BE2C (cell line): ENCODE results near the gene TSR3.

Experiments
- DNase-seq: peaks from one replicate; pipeline ENCODE4 v3.0.0-alpha.2; 2020
- H3K27me3 ChIP-seq: fragments of 250-450 bp; sonication (Bioruptor Pico); 2 replicates; pipeline ENCODE4 v1.5.1; 2020; ENCODE audit warnings: mild to moderate bottlenecking
- H3K36me3 ChIP-seq: fragments of 250-450 bp; sonication (Bioruptor Pico); 2 replicates; pipeline ENCODE4 v1.5.1; 2020; ENCODE audit warnings: mild to moderate bottlenecking
- H3K4me1 ChIP-seq: fragments of 250-450 bp; sonication (Bioruptor Pico); 2 replicates; pipeline ENCODE4 v1.5.1; 2020
- H3K4me3 ChIP-seq: 2 replicates; pipeline ENCODE4 v1.5.1; 2011; ENCODE audit warnings: low read depth, low read length
- H3K9me3 ChIP-seq: fragments of 250-450 bp; sonication (Bioruptor Pico); 2 replicates; pipeline ENCODE4 v1.5.1; 2020
- CTCF ChIP-seq: IDR thresholded peaks from 2 replicates; pipeline ENCODE4 v1.5.1; 2012; ENCODE audit warnings: mild to moderate bottlenecking, low read depth, low read length

The TSR3 gene

GRCh38 chr16:1375298-1375640 lies 23.6 kb upstream of the TSR3 start:
- DNase-seq: no peak
- TF ChIP-seq CTCF: no peak
- no peak overlapping the region for H3K4me3 ChIP-seq
- H3K4me1 ChIP-seq: peaks cover 5% of the 10 kb centered on the region; the same call in 1 of the 2 replicates
- peaks cover 10% of the 10 kb centered on the region for H3K36me3 ChIP-seq
- H3K27me3 ChIP-seq: no peaks in the 10 kb centered on the region
- H3K9me3 ChIP-seq: no peaks in the 10 kb centered on the region

- peaks cover 5% of the 10 kb centered on the region; the same call in 1 of the 2 replicates for H3K4me1 ChIP-seq
- no peak overlapping the region for H3K4me3 ChIP-seq
- no peaks in the 10 kb centered on the region for H3K27me3 ChIP-seq
- H3K9me3 ChIP-seq: no peaks in the 10 kb centered on the region
- peaks cover 16% of the 10 kb centered on the region for H3K36me3 ChIP-seq
- DNase-seq: no peak
- TF ChIP-seq CTCF: no peak
Observed at GRCh38 chr16:1374418-1375297, 23.0 kb upstream of the TSR3 start.

- DNase-seq: no peak
- Histone ChIP-seq H3K9me3 (no peaks in the 10 kb centered on the region), H3K4me3 (no peak overlapping the region), H3K4me1 (no peaks in the 10 kb centered on the region), H3K27me3 (no peaks in the 10 kb centered on the region), H3K36me3 (peaks cover 23% of the 10 kb centered on the region)
- TF ChIP-seq CTCF: no peak
Observed at GRCh38 chr16:1372292-1372950, 20.7 kb upstream of the TSR3 start.

- H3K36me3 ChIP-seq: peaks cover 26% of the 10 kb centered on the region
- no peak overlapping the region for H3K4me3 ChIP-seq
Observed at GRCh38 chr16:1371054-1371978, 19.6 kb upstream of the TSR3 start.

GRCh38 chr16:1367486-1368174 lies 16.0 kb upstream of the TSR3 start:
- Histone ChIP-seq H3K36me3 (peaks cover 55% of the 10 kb centered on the region), H3K4me1 (no peaks in the 10 kb centered on the region), H3K9me3 (no peaks in the 10 kb centered on the region), H3K27me3 (no peaks in the 10 kb centered on the region), H3K4me3 (no peak overlapping the region)
- TF ChIP-seq CTCF: no peak
- no peak for DNase-seq

More at GRCh38 chr16:1371054-1371978, 19.6 kb upstream of the TSR3 start:
- H3K4me1 ChIP-seq: no peaks in the 10 kb centered on the region
- no peaks in the 10 kb centered on the region for H3K9me3 ChIP-seq
- no peak for DNase-seq
- no peak for TF ChIP-seq CTCF
- no peaks in the 10 kb centered on the region for H3K27me3 ChIP-seq
